Caco-2 (cell line): Measurements from ENCODE around the gene ZNF266. TPM values are rescaled to one million over a fixed set of nuclear protein-coding genes. Genes with fewer than 3 reads are reported as not detected.
A peak's percentile ranks its signal among the peaks of the same experiment; 100 is the strongest.

Experiments
- BruUV-seq: library from RNA; stranded (reverse); fragments of 400-500 nt; replicated peaks from 2 replicates; lab custom pipeline; 2021; lab: Mats Ljungman, UMichigan
- CTCF ChIA-PET: fragments of 300-600 bp; sonication (Branson Sonifier 250); formaldehyde crosslinking; loops from one replicate; lab custom pipeline; 2022; ENCODE audit warnings: antibody characterized with exemption; lab: Charles Lee
- POLR2A ChIA-PET: fragments of 300-600 bp; sonication (Branson Sonifier 250); formaldehyde crosslinking; loops from one replicate; lab custom pipeline; 2022; ENCODE audit warnings: antibody characterized with exemption; lab: Charles Lee
- DNase-seq, 2 experiments: peaks; one replicate each; pipeline versions ENCODE4 v3.0.0 to v3.0.0-alpha.2; 2020 to 2022
- H3K27me3 ChIP-seq: replicated peaks from 2 replicates; pipeline ENCODE4 v1.6.0; 2011; ENCODE audit warnings: low read length; ENCODE audit not compliant: control insufficient read depth, insufficient read depth
- H3K36me3 ChIP-seq: 2 replicates; pipeline ENCODE4 v1.5.1; 2011; ENCODE audit warnings: low read length; ENCODE audit not compliant: control insufficient read depth, insufficient read depth
- H3K4me1 ChIP-seq: fragments of 250-450 bp; sonication (Bioruptor Pico); 2 replicates; pipeline ENCODE4 v1.5.1; 2020; ENCODE audit warnings: mild to moderate bottlenecking
- H3K4me3 ChIP-seq: 2 replicates; pipeline ENCODE4 v1.5.1; 2011; ENCODE audit warnings: low read depth, mild to moderate bottlenecking, control low read depth, low read length
- H3K9me3 ChIP-seq: fragments of 250-450 bp; sonication (Bioruptor Pico); 2 replicates; pipeline ENCODE4 v1.5.1; 2020; ENCODE audit warnings: mild to moderate bottlenecking, moderate library complexity
- H3K27ac Mint-ChIP-seq: one replicate; pipeline ENCODE4 v1.8.0; 2022; ENCODE audit warnings: mixed read lengths; ENCODE audit not compliant: unreplicated experiment
- H3K27me3 Mint-ChIP-seq: one replicate; pipeline ENCODE4 v1.8.0; 2022; ENCODE audit warnings: mixed read lengths; ENCODE audit not compliant: insufficient read depth, unreplicated experiment
- H3K36me3 Mint-ChIP-seq: one replicate; pipeline ENCODE4 v1.8.0; 2022; ENCODE audit warnings: mild to moderate bottlenecking, mixed read lengths; ENCODE audit not compliant: insufficient read depth, unreplicated experiment
- H3K4me1 Mint-ChIP-seq: one replicate; pipeline ENCODE4 v1.8.0; 2022; ENCODE audit warnings: low read depth, mixed read lengths; ENCODE audit not compliant: unreplicated experiment
- H3K4me3 Mint-ChIP-seq: one replicate; pipeline ENCODE4 v1.8.0; 2022; ENCODE audit warnings: mild to moderate bottlenecking, moderate library complexity, mixed read lengths; ENCODE audit not compliant: unreplicated experiment
- H3K9me3 Mint-ChIP-seq: one replicate; pipeline ENCODE4 v1.8.0; 2022; ENCODE audit warnings: mixed read lengths; ENCODE audit not compliant: unreplicated experiment
- CTCF ChIP-seq, 2 experiments: fragments of 200-600 bp in 1 of 2; IDR thresholded peaks; 1 replicate in 1 of 2; 2 replicates in 1 of 2; pipeline versions ENCODE4 v1.5.1 to v1.8.0; 2011 to 2022; ENCODE audit warnings: antibody characterized with exemption in 1 of 2, control low read depth in 1 of 2, inconsistent platforms in 1 of 2, low read depth in 1 of 2, low read length in 1 of 2, mild to moderate bottlenecking in 1 of 2, moderate library complexity in 1 of 2; ENCODE audit not compliant: insufficient read depth in 1 of 2, severe bottlenecking in 1 of 2, unreplicated experiment in 1 of 2
- intact Hi-C: fragments of 100-400 bp; cut with micrococcal nuclease; formaldehyde crosslinking; loops from one replicate; pipeline ENCODE4 v1.10.0; 2022; ENCODE audit not compliant: unreplicated experiment
- total RNA-seq: library from RNA; stranded (reverse); gene quantifications from 2 replicates; pipeline ENCODE4 v1.2.3, GENCODE V29; 2022

The ZNF266 gene
- total RNA-seq, 1 experiment from 2014 or later: 20.4 TPM

DNA sequence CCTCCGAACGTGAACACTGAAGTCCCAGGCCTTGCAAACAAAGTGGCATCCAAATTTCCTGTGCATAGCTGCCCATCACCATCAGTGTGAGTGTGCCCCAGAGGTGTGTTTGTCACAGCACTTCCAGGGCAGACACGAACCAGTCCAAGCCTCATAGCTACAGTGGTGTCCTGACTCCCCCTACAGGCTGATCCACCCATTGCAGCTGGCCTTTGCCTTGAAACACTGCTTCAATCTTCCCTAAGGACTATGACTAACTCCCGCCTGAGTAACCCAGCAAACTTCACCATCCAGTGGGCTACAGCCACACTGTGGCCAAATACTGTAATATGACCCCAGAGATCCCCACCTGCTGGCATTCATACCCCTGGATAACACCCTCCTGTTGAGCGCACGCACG, 3.9 kb downstream of the ZNF266 start:
- no peaks in the 10 kb centered on the region for H3K4me1 ChIP-seq
- POLR2A ChIA-PET: no interaction called here
- peaks cover 8% of the 10 kb centered on the region for H3K4me1 Mint-ChIP-seq
- no peaks in the 10 kb centered on the region; the same call in 1 of the 2 replicates for H3K36me3 ChIP-seq
- peak; percentile 4 to 13 for TF ChIP-seq CTCF (IDR thresholded peaks at IDR 0.05; ENCODE audit: insufficient read depth in 1 of 2, low read depth in 1 of 2, low read length in 1 of 2, severe bottlenecking in 1 of 2, unreplicated experiment in 1 of 2)
- intact Hi-C loops: loop anchor here (10.0 kb wide), 2 partner anchors 103 to 227 kb away; partner anchors contain the start of gene ZNF426
- BruUV-seq: no TSS peak
- no peaks in the 10 kb centered on the region for H3K27me3 Mint-ChIP-seq
- H3K27ac Mint-ChIP-seq: no peak overlapping the region
- no peak for DNase-seq
- no peak overlapping the region for H3K4me3 ChIP-seq
- no peaks in the 10 kb centered on the region for H3K9me3 Mint-ChIP-seq
- H3K27me3 ChIP-seq: no peaks in the 10 kb centered on the region
- CTCF ChIA-PET: no interaction called here
- no peak overlapping the region for H3K4me3 Mint-ChIP-seq
- no peaks in the 10 kb centered on the region for H3K9me3 ChIP-seq
- peaks cover 24% of the 10 kb centered on the region for H3K36me3 Mint-ChIP-seq

- Mint-ChIP-seq H3K36me3 (peaks cover 29% of the 10 kb centered on the region), H3K4me1 (peaks cover 8% of the 10 kb centered on the region), H3K4me3 (no peak overlapping the region), H3K9me3 (no peaks in the 10 kb centered on the region), H3K27ac (no peak overlapping the region), H3K27me3 (no peaks in the 10 kb centered on the region)
- POLR2A ChIA-PET: no interaction called here
- Histone ChIP-seq H3K27me3 (no peaks in the 10 kb centered on the region), H3K4me1 (no peaks in the 10 kb centered on the region), H3K9me3 (no peaks in the 10 kb centered on the region), H3K4me3 (no peak overlapping the region), H3K36me3 (peaks cover under 1% of the 10 kb centered on the region; the same call in 1 of the 2 replicates)
- CTCF ChIA-PET: no interaction called here
- intact Hi-C loops: loop anchor here (10.0 kb wide), 2 partner anchors 104 to 226 kb away; partner anchors contain the start of gene ZNF426
- no peak for DNase-seq
- TF ChIP-seq CTCF (IDR thresholded peaks at IDR 0.05; ENCODE audit: insufficient read depth in 1 of 2, low read depth in 1 of 2, low read length in 1 of 2, severe bottlenecking in 1 of 2, unreplicated experiment in 1 of 2): no peak
- no TSS peak for BruUV-seq
Measured at GRCh38 chr19:9430444-9430843, 4.9 kb downstream of the ZNF266 start.

DNA sequence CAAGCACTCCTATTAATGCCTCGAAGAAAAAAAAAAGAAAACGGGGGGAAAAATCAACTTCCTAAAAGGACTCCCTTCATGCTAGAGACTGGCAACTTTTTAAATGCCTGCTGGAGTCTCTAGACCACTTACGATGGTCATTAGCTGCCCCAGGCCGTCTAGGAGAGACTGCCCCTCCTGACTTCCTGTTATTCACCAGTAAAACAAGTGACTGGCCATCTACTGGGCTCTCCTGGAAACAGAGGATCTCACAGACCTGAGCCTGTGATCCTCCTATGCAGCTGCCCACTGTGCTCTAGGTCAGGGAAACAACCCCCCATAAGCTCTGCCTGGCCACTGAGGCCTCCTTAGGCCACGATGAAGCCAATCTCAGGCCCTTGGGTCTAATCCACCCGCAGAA, 7.4 kb downstream of the ZNF266 start:
- ChIA-PET CTCF (no interaction called here), POLR2A (no interaction called here)
- Mint-ChIP-seq H3K4me1 (no peaks in the 10 kb centered on the region), H3K36me3 (peaks cover 25% of the 10 kb centered on the region), H3K27ac (no peak overlapping the region), H3K9me3 (no peaks in the 10 kb centered on the region), H3K4me3 (no peak overlapping the region), H3K27me3 (no peaks in the 10 kb centered on the region)
- no peak overlapping the region for H3K4me3 ChIP-seq
- no peaks in the 10 kb centered on the region for H3K27me3 ChIP-seq
- DNase-seq: no peak
- intact Hi-C loops: no loop called here
- H3K9me3 ChIP-seq: no peaks in the 10 kb centered on the region
- H3K36me3 ChIP-seq: peaks cover 3% of the 10 kb centered on the region; the same call in 1 of the 2 replicates
- H3K4me1 ChIP-seq: no peaks in the 10 kb centered on the region
- BruUV-seq: no TSS peak
- TF ChIP-seq CTCF (IDR thresholded peaks at IDR 0.05; ENCODE audit: insufficient read depth in 1 of 2, low read depth in 1 of 2, low read length in 1 of 2, severe bottlenecking in 1 of 2, unreplicated experiment in 1 of 2): no peak
